GM12864 (cell line): ENCODE data around the gene LRRC41.

ENCODE experiments used
- DNase-seq: peaks from one replicate; pipeline ENCODE4 v3.0.0-alpha.2; 2011; ENCODE audit warnings: low read depth
- H3K4me3 ChIP-seq: 2 replicates; pipeline ENCODE4 v1.5.1; 2011; ENCODE audit warnings: mild to moderate bottlenecking, low read depth, low read length, control low read depth
- TF ChIP-seq, protein P1 (sequence below): IDR thresholded peaks from 2 replicates; pipeline ENCODE4 v1.5.1; 2011; ENCODE audit warnings: low read depth, mild to moderate bottlenecking, moderate library complexity, low read length, control low read depth, inconsistent platforms; ENCODE audit errors: missing control alignments

The LRRC41 gene

GRCh38 chr1:46288485-46289133 lies 14.8 kb downstream of the LRRC41 start:
- no peak overlapping the region for H3K4me3 ChIP-seq
- DNase-seq: no peak
- TF ChIP-seq, protein P1, sequence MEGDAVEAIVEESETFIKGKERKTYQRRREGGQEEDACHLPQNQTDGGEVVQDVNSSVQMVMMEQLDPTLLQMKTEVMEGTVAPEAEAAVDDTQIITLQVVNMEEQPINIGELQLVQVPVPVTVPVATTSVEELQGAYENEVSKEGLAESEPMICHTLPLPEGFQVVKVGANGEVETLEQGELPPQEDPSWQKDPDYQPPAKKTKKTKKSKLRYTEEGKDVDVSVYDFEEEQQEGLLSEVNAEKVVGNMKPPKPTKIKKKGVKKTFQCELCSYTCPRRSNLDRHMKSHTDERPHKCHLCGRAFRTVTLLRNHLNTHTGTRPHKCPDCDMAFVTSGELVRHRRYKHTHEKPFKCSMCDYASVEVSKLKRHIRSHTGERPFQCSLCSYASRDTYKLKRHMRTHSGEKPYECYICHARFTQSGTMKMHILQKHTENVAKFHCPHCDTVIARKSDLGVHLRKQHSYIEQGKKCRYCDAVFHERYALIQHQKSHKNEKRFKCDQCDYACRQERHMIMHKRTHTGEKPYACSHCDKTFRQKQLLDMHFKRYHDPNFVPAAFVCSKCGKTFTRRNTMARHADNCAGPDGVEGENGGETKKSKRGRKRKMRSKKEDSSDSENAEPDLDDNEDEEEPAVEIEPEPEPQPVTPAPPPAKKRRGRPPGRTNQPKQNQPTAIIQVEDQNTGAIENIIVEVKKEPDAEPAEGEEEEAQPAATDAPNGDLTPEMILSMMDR: no peak

DNA sequence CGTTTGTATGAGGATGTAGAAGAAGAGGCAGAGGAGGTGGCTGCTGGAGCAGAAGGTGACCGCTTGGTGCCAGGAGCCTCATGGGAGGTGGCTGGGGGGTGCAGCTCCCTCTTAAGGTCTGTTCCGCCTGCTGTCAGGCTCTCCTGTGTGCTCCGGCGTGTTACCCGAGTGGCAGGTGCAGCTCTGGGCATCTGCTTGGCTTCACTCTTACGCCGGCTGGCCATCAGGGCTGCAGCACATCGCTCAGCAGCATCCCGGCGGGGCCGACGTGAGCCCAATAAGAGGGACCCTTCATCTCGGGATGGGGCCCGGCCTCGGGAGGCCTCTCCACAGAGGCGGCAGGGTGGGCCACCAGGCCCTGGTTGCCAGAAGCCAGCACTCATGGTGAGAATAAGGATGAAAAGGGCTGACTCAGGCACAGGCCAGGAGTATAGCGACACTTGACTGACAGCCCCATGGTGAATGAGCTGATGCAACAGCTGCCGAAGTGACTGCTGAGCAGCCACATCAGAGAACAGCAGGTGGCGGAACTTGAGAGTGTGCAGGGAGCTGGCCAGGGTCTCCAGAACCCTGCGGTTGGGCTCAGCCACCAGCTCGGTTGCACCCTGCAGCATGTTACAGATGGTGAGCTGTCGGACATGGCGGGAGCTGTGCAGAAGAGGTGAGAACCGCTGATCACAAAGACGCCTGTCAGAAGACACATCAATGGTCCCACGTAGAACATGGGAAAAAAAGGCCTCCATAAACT lies 17.5 kb downstream of the LRRC41 start:
- no peak overlapping the region for H3K4me3 ChIP-seq
- no peak for DNase-seq
- TF ChIP-seq, protein P1: no peak

- TF ChIP-seq, protein P1: no peak
- H3K4me3 ChIP-seq: no peak overlapping the region
- no peak for DNase-seq
Measured at GRCh38 chr1:46284597-46285564, 18.5 kb downstream of the LRRC41 start.

DNA sequence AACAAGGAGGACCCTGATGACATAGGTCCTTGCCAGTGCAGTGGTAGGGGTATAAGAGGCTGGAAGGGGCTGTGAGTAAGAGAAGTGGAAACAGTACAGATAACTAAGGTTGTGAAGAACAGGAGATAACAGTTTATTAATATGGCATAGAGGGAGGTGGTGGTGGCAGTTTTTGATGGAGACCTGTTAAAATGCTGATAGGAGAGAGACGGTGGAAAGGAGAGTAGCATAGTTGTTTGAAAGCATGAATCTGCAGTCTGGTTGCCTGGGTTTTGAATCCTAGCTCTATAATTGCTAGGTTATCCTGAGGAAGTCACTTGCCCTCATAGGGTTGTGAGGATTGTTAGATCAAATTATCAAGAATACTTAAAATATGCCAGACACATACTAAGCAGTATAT lies 19.4 kb downstream of the LRRC41 start:
- H3K4me3 ChIP-seq: no peak overlapping the region
- TF ChIP-seq, protein P1: no peak
- DNase-seq: no peak

- no peak overlapping the region for H3K4me3 ChIP-seq
- no peak for DNase-seq
- TF ChIP-seq, protein P1: no peak
Measured at GRCh38 chr1:46281021-46281420, 22.4 kb downstream of the LRRC41 start.

DNA sequence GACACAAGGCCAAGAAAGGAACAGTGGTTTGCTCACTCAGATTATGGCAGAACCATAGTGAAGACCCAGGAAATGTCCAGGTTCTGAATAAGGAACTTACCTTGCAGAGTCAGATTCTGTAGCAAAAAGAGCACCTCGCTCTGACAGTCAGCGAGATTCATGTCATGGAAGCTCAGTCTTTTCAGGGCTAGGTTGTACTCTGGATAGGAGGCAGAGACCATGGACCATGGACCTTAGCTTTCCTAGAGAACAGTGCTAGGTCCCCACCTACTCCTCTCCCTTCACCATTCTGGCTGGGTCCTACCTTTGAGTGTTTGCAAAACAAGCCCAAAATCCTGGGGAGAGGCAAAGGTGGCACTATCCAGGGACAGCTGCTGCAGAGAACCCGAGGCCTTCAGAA lies 23.3 kb downstream of the LRRC41 start:
- DNase-seq: no peak
- TF ChIP-seq, protein P1: no peak
- H3K4me3 ChIP-seq: no peak overlapping the region
